CD4-positive, CD25-positive, alpha-beta regulatory T cell (primary cell): ENCODE results near the gene CCNY. TPM values are rescaled to one million over a fixed set of nuclear protein-coding genes. Genes with fewer than 3 reads are reported as not detected.
"Not testable (repeated sequence)": the region's sequence is repeated elsewhere in the genome, so short reads cannot be mapped to it uniquely, and the experiment has no call there.

Source experiments
- ATAC-seq, 2 donors: fragments of 150-1000 bp; cut with Tn5 transposase; one replicate each; pipeline ENCODE4 v1.10.0; 2021; ENCODE audit warnings: low read depth in 2 of 2, moderate number of reproducible peaks in 2 of 2, moderate library complexity in 1 of 2
- DNase-seq, 3 donors: peaks; one replicate each; pipeline versions ENCODE4 v3.0.0 to v3.0.0-alpha.2; 2012 to 2022; ENCODE audit warnings: mixed read lengths in 1 of 3
- H3K27ac ChIP-seq: one replicate; pipeline ENCODE4 v1.7.0; 2013; ENCODE audit warnings: mild to moderate bottlenecking, low read length; ENCODE audit not compliant: insufficient read depth, poor library complexity, severe bottlenecking
- H3K27me3 ChIP-seq: one replicate; pipeline ENCODE4 v1.7.0; 2013; ENCODE audit warnings: low read length; ENCODE audit not compliant: control insufficient read depth, insufficient read depth
- H3K36me3 ChIP-seq: one replicate; pipeline ENCODE4 v1.7.0; 2013; ENCODE audit warnings: mild to moderate bottlenecking, low read length, moderate library complexity; ENCODE audit not compliant: control insufficient read depth, insufficient read depth
- H3K4me1 ChIP-seq: 2 replicates; pipeline ENCODE4 v1.7.0; 2013; ENCODE audit warnings: mild to moderate bottlenecking, low read length; ENCODE audit not compliant: insufficient read depth, control insufficient read depth, poor library complexity, severe bottlenecking
- H3K4me3 ChIP-seq: one replicate; pipeline ENCODE4 v1.7.0; 2013; ENCODE audit warnings: low read depth, mild to moderate bottlenecking, low read length, moderate library complexity
- H3K9me3 ChIP-seq, 2 experiments: 1 replicate in 1 of 2; 2 replicates in 1 of 2; pipeline ENCODE4 v1.7.0; 2013; ENCODE audit warnings: low read length in 2 of 2, mild to moderate bottlenecking in 1 of 2, moderate library complexity in 1 of 2; ENCODE audit not compliant: control insufficient read depth in 2 of 2
- H3K27ac Mint-ChIP-seq, 3 donors: one replicate each; pipeline ENCODE4 v1.8.0; 2020 to 2022; ENCODE audit warnings: mild to moderate bottlenecking in 3 of 3, mixed read lengths in 3 of 3, moderate library complexity in 2 of 3
- H3K27me3 Mint-ChIP-seq: one replicate; pipeline ENCODE4 v1.8.0; 2022; ENCODE audit warnings: mild to moderate bottlenecking, mixed read lengths
- H3K36me3 Mint-ChIP-seq: one replicate; pipeline ENCODE4 v1.8.0; 2020; ENCODE audit warnings: mixed read lengths
- H3K4me1 Mint-ChIP-seq, 4 donors: one replicate each; pipeline ENCODE4 v1.8.0; 2020 to 2022; ENCODE audit warnings: mixed read lengths in 4 of 4, mild to moderate bottlenecking in 1 of 4
- H3K4me3 Mint-ChIP-seq, 4 donors: one replicate each; pipeline ENCODE4 v1.8.0; 2020 to 2022; ENCODE audit warnings: mild to moderate bottlenecking in 4 of 4, mixed read lengths in 4 of 4, moderate library complexity in 3 of 4
- H3K9me3 Mint-ChIP-seq, 7 donors: one replicate each; pipeline ENCODE4 v1.8.0; 2020 to 2022; ENCODE audit warnings: mixed read lengths in 7 of 7, mild to moderate bottlenecking in 3 of 7, moderate library complexity in 2 of 7
- polyA plus RNA-seq, 4 donors: library from polyadenylated mRNA; unstranded; fragments of 300-500 nt; fragmentation: Illumina TruSeq; gene quantifications; one replicate each; pipeline ENCODE4 v1.2.3, GENCODE V29; 2021
- total RNA-seq: library from RNA; stranded (reverse); gene quantifications from one replicate; pipeline ENCODE4 v1.2.3, GENCODE V29; 2022

The CCNY gene
- total and polyA plus RNA-seq, 5 donors from 2014 or later, result 6.4 to 58.3 (median 13.1) TPM

DNA sequence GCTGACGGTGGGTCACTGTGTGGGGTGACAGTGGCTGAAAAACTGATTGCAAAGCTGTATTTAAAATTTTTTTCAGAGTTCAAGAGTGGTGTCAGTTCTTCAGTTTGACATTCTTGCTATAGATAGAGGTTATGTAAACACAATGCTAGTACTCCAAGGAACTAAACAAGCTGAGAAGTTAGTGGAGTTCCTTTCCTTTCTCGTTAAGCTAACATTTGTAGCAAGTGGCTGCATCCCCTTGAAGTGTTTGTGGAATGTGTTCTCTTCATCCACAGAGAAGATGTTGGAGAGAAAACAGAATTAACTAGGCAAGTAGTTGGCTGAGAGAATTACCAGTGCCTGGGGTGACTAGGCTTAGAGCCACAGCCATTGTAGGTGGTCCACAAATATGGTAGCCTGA is 15.8 kb downstream of the CCNY start:
- ATAC-seq (no peak), DNase-seq (no peak)
- Mint-ChIP-seq H3K36me3 (no peaks in the 10 kb centered on the region), H3K4me3 (peak overlapping the region; percentile 17 to 71 (median 65)), H3K27me3 (no peaks in the 10 kb centered on the region), H3K27ac (peak overlapping the region; percentile 10 to 60 (median 25)), H3K4me1 (peaks cover 21 to 92% (median 78%) of the 10 kb centered on the region in 4 donors), H3K9me3 (no peaks in the 10 kb centered on the region)
- H3K4me3 ChIP-seq, result peak overlapping the region; percentile 51
- H3K27ac ChIP-seq, result no peak overlapping the region
- no peaks in the 10 kb centered on the region for H3K27me3 ChIP-seq
- peaks cover 29% of the 10 kb centered on the region for H3K4me1 ChIP-seq
- H3K36me3 ChIP-seq, result no peaks in the 10 kb centered on the region
- H3K9me3 ChIP-seq, result no peaks in the 10 kb centered on the region

DNA sequence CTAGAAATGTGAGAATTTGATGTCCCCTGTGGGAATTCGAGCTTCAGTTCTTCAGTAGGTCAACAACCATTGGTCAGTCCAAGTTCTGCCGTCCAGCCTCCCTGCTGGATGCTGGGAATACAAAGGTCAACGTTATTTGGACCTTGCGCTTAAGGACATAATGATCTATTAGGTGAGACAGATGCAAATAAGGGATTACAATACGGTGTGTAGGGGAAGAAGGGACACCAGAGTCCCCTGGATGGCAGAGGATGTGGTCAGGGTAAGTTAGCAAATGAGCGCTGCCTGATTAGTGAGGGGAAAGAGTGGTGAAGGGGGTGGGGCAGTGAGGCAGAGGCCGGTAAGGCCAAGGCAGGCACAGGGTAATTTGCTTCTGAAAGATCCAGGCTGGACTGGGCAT is 16.2 kb downstream of the CCNY start:
- Mint-ChIP-seq H3K4me1 (peaks cover 24 to 92% (median 76%) of the 10 kb centered on the region in 4 donors), H3K4me3 (peak overlapping the region; percentile 17 to 71 (median 65)), H3K9me3 (no peaks in the 10 kb centered on the region), H3K27me3 (no peaks in the 10 kb centered on the region), H3K36me3 (no peaks in the 10 kb centered on the region), H3K27ac (peak overlapping the region; percentile 10 to 60 (median 25))
- no peaks in the 10 kb centered on the region for H3K36me3 ChIP-seq
- no peak overlapping the region for H3K27ac ChIP-seq
- H3K9me3 ChIP-seq, result no peaks in the 10 kb centered on the region
- H3K27me3 ChIP-seq, result no peaks in the 10 kb centered on the region
- H3K4me3 ChIP-seq, result peak overlapping the region; percentile 51
- peaks cover 30% of the 10 kb centered on the region for H3K4me1 ChIP-seq
- DNase-seq (peak in 1 of 3 donors; percentile 75), ATAC-seq (peak; percentile 77 to 82)

DNA sequence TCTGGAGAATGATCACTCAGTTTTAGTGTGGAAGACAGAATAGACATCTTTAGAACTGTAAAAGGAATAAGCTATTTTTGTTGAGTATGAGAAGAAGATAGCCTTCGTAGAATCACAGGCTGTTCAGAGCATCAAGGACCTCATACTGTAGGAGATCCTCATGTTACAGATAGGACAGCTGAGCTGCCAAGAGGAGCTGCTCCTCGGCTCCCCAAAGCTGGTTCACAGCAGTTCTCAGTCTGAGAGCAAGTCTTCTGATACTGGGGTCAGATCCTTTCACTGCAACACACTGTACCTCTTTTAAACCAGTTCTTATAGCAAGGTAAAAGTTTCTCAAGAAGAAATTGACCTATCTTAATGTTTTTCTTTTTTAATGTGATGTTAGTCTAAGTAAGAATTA is 17.1 kb downstream of the CCNY start:
- no peaks in the 10 kb centered on the region for H3K27me3 Mint-ChIP-seq
- H3K4me3 Mint-ChIP-seq, result peak overlapping the region in 1 of 4 donors; percentile 17
- no peaks in the 10 kb centered on the region for H3K9me3 Mint-ChIP-seq

DNA sequence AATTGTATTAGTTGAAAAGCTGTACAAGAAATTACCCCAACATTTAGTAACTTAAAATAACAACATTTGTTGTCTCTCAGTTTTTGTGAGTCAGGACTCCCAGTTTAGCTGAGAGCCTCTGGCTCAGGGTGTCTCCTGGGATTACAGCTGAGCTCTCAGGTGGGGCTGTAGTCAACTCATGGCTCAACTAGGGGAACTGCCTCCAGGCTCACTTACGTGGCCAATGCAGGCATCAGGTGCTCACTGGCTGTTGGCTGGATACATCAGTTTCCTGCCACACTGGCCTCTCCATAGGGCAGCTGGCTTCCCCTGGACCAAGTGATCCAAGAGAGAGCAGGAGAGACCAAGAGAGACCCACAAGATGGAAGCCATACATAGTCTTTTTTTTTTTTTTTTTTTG is 17.5 kb downstream of the CCNY start:
- no peak overlapping the region for H3K27ac ChIP-seq
- Mint-ChIP-seq H3K9me3 (no peaks in the 10 kb centered on the region), H3K27ac (peak overlapping the region in 1 of 3 donors; percentile 22), H3K27me3 (no peaks in the 10 kb centered on the region), H3K4me3 (peak overlapping the region in 2 of 4 donors; percentile 3 to 71), H3K4me1 (peaks cover 32 to 92% (median 73%) of the 10 kb centered on the region in 4 donors), H3K36me3 (no peaks in the 10 kb centered on the region)
- no peaks in the 10 kb centered on the region for H3K36me3 ChIP-seq
- no peak for ATAC-seq
- H3K27me3 ChIP-seq, result no peaks in the 10 kb centered on the region
- H3K4me3 ChIP-seq, result no peak overlapping the region
- peaks cover 35% of the 10 kb centered on the region for H3K4me1 ChIP-seq
- DNase-seq, result no peak
- H3K9me3 ChIP-seq, result no peaks in the 10 kb centered on the region

More for the DNA sequence above, 17.1 kb downstream of the CCNY start:
- no peak for ATAC-seq
- DNase-seq, result no peak
- Histone ChIP-seq H3K27me3 (no peaks in the 10 kb centered on the region), H3K27ac (no peak overlapping the region), H3K4me1 (peaks cover 35% of the 10 kb centered on the region), H3K36me3 (no peaks in the 10 kb centered on the region), H3K9me3 (no peaks in the 10 kb centered on the region), H3K4me3 (no peak overlapping the region)
- peak overlapping the region in 2 of 3 donors; percentile 11 to 22 for H3K27ac Mint-ChIP-seq
- H3K4me1 Mint-ChIP-seq, result peaks cover 30 to 92% (median 75%) of the 10 kb centered on the region in 4 donors
- H3K36me3 Mint-ChIP-seq, result no peaks in the 10 kb centered on the region

DNA sequence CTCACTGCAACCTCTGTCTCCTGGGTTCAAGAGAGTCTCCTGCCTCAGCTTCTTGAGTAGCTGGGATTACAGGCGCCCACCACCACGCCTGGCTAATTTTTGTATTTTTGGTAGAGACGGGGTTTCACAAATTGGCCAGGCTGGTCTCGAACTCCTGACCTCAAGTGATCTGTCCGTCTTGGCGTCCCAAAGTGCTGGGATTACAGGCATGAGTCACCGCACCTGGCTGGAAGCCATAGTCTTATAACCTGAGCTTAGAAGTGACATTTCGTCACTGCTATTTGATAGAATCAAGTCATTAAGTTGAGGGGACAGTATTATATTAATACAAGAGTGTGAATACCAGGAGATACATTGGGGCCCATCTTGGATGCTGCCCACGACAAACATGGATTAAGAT is 17.9 kb downstream of the CCNY start:
- H3K9me3 Mint-ChIP-seq, DNase-seq, H3K36me3 ChIP-seq, H3K4me3 Mint-ChIP-seq, H3K27me3 Mint-ChIP-seq, H3K4me3 ChIP-seq, H3K9me3 ChIP-seq, H3K36me3 Mint-ChIP-seq, H3K27me3 ChIP-seq, H3K27ac Mint-ChIP-seq, H3K27ac ChIP-seq, ATAC-seq: not testable (repeated sequence)
- peaks cover 32 to 91% (median 69%) of the 10 kb centered on the region in 4 donors for H3K4me1 Mint-ChIP-seq
- peaks cover 35% of the 10 kb centered on the region for H3K4me1 ChIP-seq

DNA sequence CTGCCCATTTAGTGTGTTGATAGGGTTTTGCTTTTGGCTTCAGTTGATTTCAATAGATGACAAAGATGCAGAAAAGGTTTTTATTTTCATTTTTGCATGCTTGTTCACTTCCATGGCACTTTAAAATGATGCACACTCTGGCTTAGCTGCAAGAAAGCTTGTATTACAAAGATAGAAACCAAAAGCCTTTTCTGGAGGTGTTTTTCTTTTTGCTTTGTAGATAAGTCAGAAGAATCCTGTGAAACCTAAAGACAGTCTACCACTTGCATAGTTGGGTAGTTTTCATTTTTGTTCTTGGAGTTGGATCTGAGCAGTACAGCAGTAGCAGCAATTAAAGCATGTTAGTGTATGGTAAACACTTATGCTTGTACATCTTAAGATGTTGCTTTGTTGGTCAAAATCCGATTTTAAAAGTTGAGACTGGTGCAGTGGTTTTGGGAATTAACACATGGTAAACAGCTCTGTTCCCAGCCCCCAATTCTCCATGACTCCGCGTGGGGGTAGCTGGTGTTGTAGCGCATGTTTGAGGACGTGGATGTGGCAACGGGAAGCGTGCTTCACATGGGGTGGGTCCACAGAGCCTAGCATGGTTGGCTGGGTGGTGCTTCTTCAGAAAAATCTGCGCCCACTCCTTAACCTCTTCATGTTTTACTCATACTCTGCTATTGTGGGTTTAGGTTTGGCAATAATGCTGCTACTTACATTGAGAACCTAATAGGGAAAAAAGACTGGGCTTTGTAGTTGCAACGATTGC is 19.8 kb downstream of the CCNY start:
- H3K36me3 Mint-ChIP-seq, result peaks cover 5% of the 10 kb centered on the region
- ATAC-seq, result no peak
- Histone ChIP-seq H3K27ac (no peak overlapping the region), H3K9me3 (no peaks in the 10 kb centered on the region), H3K4me3 (peak overlapping the region; percentile 5), H3K4me1 (peaks cover 35% of the 10 kb centered on the region), H3K27me3 (no peaks in the 10 kb centered on the region), H3K36me3 (no peaks in the 10 kb centered on the region)
- H3K27ac Mint-ChIP-seq, result peak overlapping the region in 2 of 3 donors; percentile 52 to 64
- H3K9me3 Mint-ChIP-seq, result no peaks in the 10 kb centered on the region
- DNase-seq, result peak in 1 of 3 donors; percentile 64
- peaks cover 32 to 84% (median 59%) of the 10 kb centered on the region in 4 donors for H3K4me1 Mint-ChIP-seq
- no peaks in the 10 kb centered on the region for H3K27me3 Mint-ChIP-seq
- H3K4me3 Mint-ChIP-seq, result peak overlapping the region; percentile 22 to 60 (median 54)

DNA sequence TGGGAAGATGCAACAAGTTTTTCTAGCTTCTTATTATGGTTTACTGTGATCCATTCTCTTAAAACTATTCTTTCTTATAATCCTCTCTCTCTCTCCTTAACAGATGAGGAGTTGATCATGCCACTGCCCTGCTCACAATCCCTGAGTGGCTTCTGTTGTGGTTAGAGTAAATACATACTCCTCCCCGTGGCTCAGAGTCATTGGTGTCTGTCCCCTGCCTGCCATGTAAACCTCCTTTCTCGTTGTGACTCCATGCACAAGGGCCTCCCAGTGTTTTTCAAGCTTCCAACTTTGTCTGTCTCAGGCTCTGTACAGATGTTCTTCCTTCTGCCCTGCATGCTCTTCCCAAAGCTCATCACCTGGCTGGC is 20.4 kb downstream of the CCNY start:
- peak overlapping the region in 2 of 3 donors; percentile 9 to 64 for H3K27ac Mint-ChIP-seq

DNA sequence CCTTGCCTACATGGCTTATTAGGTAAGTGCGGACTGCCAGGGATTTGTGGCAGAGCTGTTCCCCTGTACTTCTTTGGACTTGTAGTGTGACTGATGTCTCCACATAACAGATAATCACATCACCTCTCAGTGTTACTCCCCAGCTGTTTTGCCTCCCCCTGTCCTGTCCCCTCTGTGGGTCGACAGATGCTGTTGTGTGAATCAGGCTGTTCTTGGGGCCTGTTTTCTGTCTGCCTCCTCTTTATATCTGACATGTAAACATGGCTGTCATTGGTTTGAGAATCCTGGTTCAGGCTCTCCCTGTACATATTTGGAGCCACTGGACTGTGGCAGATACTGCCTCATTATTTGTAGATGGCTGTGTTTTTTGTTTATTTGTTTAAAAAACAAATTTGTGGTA is 22.7 kb downstream of the CCNY start:
- peaks cover 20% of the 10 kb centered on the region for H3K4me1 ChIP-seq
- DNase-seq (no peak), ATAC-seq (no peak)
- H3K27me3 ChIP-seq, result no peaks in the 10 kb centered on the region
- H3K27me3 Mint-ChIP-seq, result no peaks in the 10 kb centered on the region
- H3K9me3 ChIP-seq, result no peaks in the 10 kb centered on the region
- H3K4me3 ChIP-seq, result no peak overlapping the region
- H3K4me3 Mint-ChIP-seq, result no peak overlapping the region
- no peaks in the 10 kb centered on the region for H3K36me3 ChIP-seq
- H3K4me1 Mint-ChIP-seq, result peaks cover 33 to 71% (median 46%) of the 10 kb centered on the region in 4 donors
- no peak overlapping the region for H3K27ac ChIP-seq
- no peaks in the 10 kb centered on the region for H3K9me3 Mint-ChIP-seq
- H3K36me3 Mint-ChIP-seq, result peaks cover 10% of the 10 kb centered on the region
- peak overlapping the region in 1 of 3 donors; percentile 28 for H3K27ac Mint-ChIP-seq

More for the DNA sequence above, 20.4 kb downstream of the CCNY start:
- DNase-seq (peak in 1 of 3 donors; percentile 17), ATAC-seq (no peak)
- Histone ChIP-seq H3K4me3 (no peak overlapping the region), H3K27ac (no peak overlapping the region), H3K4me1 (peaks cover 34% of the 10 kb centered on the region), H3K36me3 (no peaks in the 10 kb centered on the region), H3K9me3 (no peaks in the 10 kb centered on the region), H3K27me3 (no peaks in the 10 kb centered on the region)
- H3K36me3 Mint-ChIP-seq, result peaks cover 5% of the 10 kb centered on the region
- H3K27me3 Mint-ChIP-seq, result no peaks in the 10 kb centered on the region
- H3K9me3 Mint-ChIP-seq, result no peaks in the 10 kb centered on the region
- peak overlapping the region in 3 of 4 donors; percentile 51 to 60 (median 56) for H3K4me3 Mint-ChIP-seq
- H3K4me1 Mint-ChIP-seq, result peaks cover 31 to 80% (median 54%) of the 10 kb centered on the region in 4 donors
